OCI-LY7 (cell line): ENCODE results near the gene GALNT2.
A peak's percentile ranks its signal among the peaks of the same experiment; 100 is the strongest.

Source experiments
- CTCF ChIP-seq: fragments of 200-600 bp; sonication (generic); conservative IDR thresholded peaks from 2 replicates; pipeline ENCODE4 v1.5.1; 2014; ENCODE audit warnings: mild to moderate bottlenecking, antibody characterized with exemption, low read length, moderate library complexity, mixed read lengths
- EZH2phosphoT487 ChIP-seq: fragments of 200-600 bp; sonication (generic); IDR thresholded peaks from 2 replicates; pipeline ENCODE4 v1.6.1; 2018; ENCODE audit warnings: low read depth, borderline replicate concordance, mild to moderate bottlenecking, mixed run types, antibody characterized with exemption, low read length, moderate library complexity, mixed read lengths

- TF ChIP-seq CTCF (peak; percentile 82), EZH2phosphoT487 (no peak)
Measured at GRCh38 chr1:230120921-230121381, 53.9 kb downstream of the GALNT2 start.
